GM23338 (cell line): ENCODE data around the gene RNF114. TPM values are rescaled to one million over a fixed set of nuclear protein-coding genes. Genes with fewer than 3 reads are reported as not detected.

Experiments used
- ATAC-seq: fragments of 200-7000 bp; cut with Tn5 transposase; 3 replicates; pipeline ENCODE4 v1.9.1; 2020
- DNase-seq: peaks from one replicate; pipeline ENCODE4 v3.0.0-alpha.2; 2015; ENCODE audit warnings: low spot score
- H2AFZ ChIP-seq: fragments of 200-600 bp; sonication (generic); 2 replicates; pipeline ENCODE4 v1.8.0; 2016; ENCODE audit warnings: antibody characterized with exemption, mild to moderate bottlenecking, moderate library complexity
- H3F3A ChIP-seq: fragments of 200-600 bp; sonication (generic); replicated peaks from 2 replicates; pipeline ENCODE4 v1.8.0; 2017; ENCODE audit warnings: antibody characterized with exemption, mixed run types, low read depth
- H3K27ac ChIP-seq: fragments of 200-600 bp; sonication (generic); 2 replicates; pipeline ENCODE4 v1.6.1; 2016; ENCODE audit warnings: low read depth
- H3K27me3 ChIP-seq: fragments of 200-600 bp; sonication (generic); 2 replicates; pipeline ENCODE4 v1.8.0; 2016; ENCODE audit warnings: mild to moderate bottlenecking, mixed run types, moderate library complexity; ENCODE audit not compliant: insufficient read depth
- H3K36me3 ChIP-seq: fragments of 200-600 bp; sonication (generic); 2 replicates; pipeline ENCODE4 v1.8.0; 2016; ENCODE audit warnings: mild to moderate bottlenecking; ENCODE audit not compliant: insufficient read depth
- H3K4me1 ChIP-seq: fragments of 200-600 bp; sonication (generic); 2 replicates; pipeline ENCODE4 v1.8.0; 2016; ENCODE audit warnings: mild to moderate bottlenecking, moderate library complexity; ENCODE audit not compliant: insufficient read depth
- H3K4me2 ChIP-seq: fragments of 200-600 bp; sonication (generic); 2 replicates; pipeline ENCODE4 v1.7.1; 2017; ENCODE audit warnings: mixed run types
- H3K4me3 ChIP-seq: fragments of 200-600 bp; sonication (generic); 2 replicates; pipeline ENCODE4 v1.6.1; 2016; ENCODE audit warnings: mixed run types
- H3K79me2 ChIP-seq: fragments of 200-600 bp; sonication (generic); replicated peaks from 2 replicates; pipeline ENCODE4 v1.8.0; 2017; ENCODE audit warnings: mild to moderate bottlenecking; ENCODE audit not compliant: insufficient read depth
- H3K9me2 ChIP-seq: fragments of 200-600 bp; sonication (generic); 2 replicates; pipeline ENCODE4 v1.8.0; 2017; ENCODE audit not compliant: insufficient read depth
- H4K20me1 ChIP-seq: fragments of 200-600 bp; sonication (generic); replicated peaks from 2 replicates; pipeline ENCODE4 v1.8.0; 2017; ENCODE audit warnings: mild to moderate bottlenecking; ENCODE audit not compliant: insufficient read depth
- H3K27ac Mint-ChIP-seq: 2 replicates; pipeline ENCODE4 v1.8.0; 2020; ENCODE audit warnings: inconsistent platforms, mild to moderate bottlenecking, moderate library complexity, mixed read lengths
- H3K27me3 Mint-ChIP-seq: 3 replicates; pipeline ENCODE4 v1.8.0; 2022; ENCODE audit warnings: low read depth, mild to moderate bottlenecking, moderate library complexity, mixed read lengths, inconsistent platforms; ENCODE audit not compliant: insufficient read depth, poor library complexity
- H3K36me3 Mint-ChIP-seq: 3 replicates; pipeline ENCODE4 v1.8.0; 2021; ENCODE audit warnings: low read depth, mild to moderate bottlenecking, inconsistent platforms, moderate library complexity, mixed read lengths
- H3K4me1 Mint-ChIP-seq: 3 replicates; pipeline ENCODE4 v1.8.0; 2020; ENCODE audit warnings: mild to moderate bottlenecking, inconsistent platforms, mixed read lengths
- H3K4me3 Mint-ChIP-seq: 3 replicates; pipeline ENCODE4 v1.8.0; 2021; ENCODE audit warnings: moderate library complexity, mild to moderate bottlenecking, inconsistent platforms, mixed read lengths
- H3K9me3 Mint-ChIP-seq: 3 replicates; pipeline ENCODE4 v1.8.0; 2020; ENCODE audit warnings: moderate library complexity, mild to moderate bottlenecking, inconsistent platforms, mixed read lengths
- CREB1 ChIP-seq: fragments of 250-450 bp; sonication (Bioruptor Pico); IDR thresholded peaks from 2 replicates; pipeline ENCODE4 v1.5.0; 2020; ENCODE audit warnings: low read depth, mild to moderate bottlenecking, moderate library complexity
- CTCF ChIP-seq, 2 experiments: fragments of 200-600 bp in 1 of 2; sonication (generic) in 1 of 2; conservative IDR thresholded peaks; 2 replicates each; pipeline versions ENCODE4 v1.5.1 to v1.6.1; 2016 to 2017; ENCODE audit warnings: antibody characterized with exemption in 2 of 2, low read depth in 2 of 2, mild to moderate bottlenecking in 2 of 2, moderate library complexity in 1 of 2
- EZH2 ChIP-seq: fragments of 200-600 bp; sonication (generic); IDR thresholded peaks from one replicate; pipeline ENCODE4 v1.8.0; 2017; ENCODE audit warnings: antibody characterized with exemption, mild to moderate bottlenecking, low read depth; ENCODE audit not compliant: unreplicated experiment
- EZH2phosphoT487 ChIP-seq: fragments of 200-600 bp; sonication (generic); IDR thresholded peaks from one replicate; pipeline ENCODE4 v1.8.1; 2018; ENCODE audit warnings: antibody characterized with exemption; ENCODE audit not compliant: unreplicated experiment
- JUNB ChIP-seq: IDR thresholded peaks from one replicate; pipeline ENCODE4 v1.6.1; 2016; ENCODE audit warnings: antibody characterized with exemption; ENCODE audit not compliant: unreplicated experiment
- NANOG ChIP-seq: IDR thresholded peaks from 2 replicates; pipeline ENCODE4 v1.6.1; 2016; ENCODE audit warnings: antibody characterized with exemption, borderline replicate concordance
- POLR2AphosphoS5 ChIP-seq: IDR thresholded peaks from 2 replicates; pipeline ENCODE4 v1.6.1; 2016; ENCODE audit warnings: antibody characterized with exemption, low read depth
- REST ChIP-seq: IDR thresholded peaks from one replicate; pipeline ENCODE4 v1.6.1; 2018; ENCODE audit warnings: antibody characterized with exemption; ENCODE audit not compliant: unreplicated experiment
- STAT1 ChIP-seq: IDR thresholded peaks from one replicate; pipeline ENCODE4 v1.6.1; 2016; ENCODE audit warnings: antibody characterized with exemption; ENCODE audit not compliant: unreplicated experiment
- ZNF114 ChIP-seq: fragments of 250-450 bp; sonication (Bioruptor Pico); IDR thresholded peaks from 2 replicates; pipeline ENCODE4 v1.5.0; 2020; ENCODE audit warnings: mild to moderate bottlenecking, moderate library complexity
- ZNF331 ChIP-seq: fragments of 250-450 bp; sonication (Bioruptor Pico); IDR thresholded peaks from 2 replicates; pipeline ENCODE4 v1.5.0; 2020; ENCODE audit warnings: low read depth, mild to moderate bottlenecking, moderate library complexity
- polyA plus RNA-seq: library from polyadenylated mRNA; unstranded; fragments of >200 nt; fragmentation: Nextera tagmentation; extraction: Ambion mirVana; gene quantifications from 2 replicates; pipeline ENCODE4 v1.2.1, GENCODE V29; 2016
- total RNA-seq: library from RNA; depleted of rRNA; stranded (reverse); fragments of >200 nt; shearing (Covaris generic); gene quantifications from 2 replicates; pipeline ENCODE4 v1.2.3, GENCODE V29; 2014
- TF ChIP-seq, protein P1 (sequence below): IDR thresholded peaks from 2 replicates; pipeline ENCODE4 v1.6.1; 2016; ENCODE audit warnings: antibody characterized with exemption
- TF ChIP-seq, protein P2 (sequence below): fragments of 250-450 bp; sonication (Bioruptor Pico); IDR thresholded peaks from 2 replicates; pipeline ENCODE4 v1.5.0; 2020; ENCODE audit warnings: mild to moderate bottlenecking, moderate library complexity

The RNF114 gene
- total and polyA plus RNA-seq, 2 experiments from 2014 or later: 155 to 279 TPM

DNA sequence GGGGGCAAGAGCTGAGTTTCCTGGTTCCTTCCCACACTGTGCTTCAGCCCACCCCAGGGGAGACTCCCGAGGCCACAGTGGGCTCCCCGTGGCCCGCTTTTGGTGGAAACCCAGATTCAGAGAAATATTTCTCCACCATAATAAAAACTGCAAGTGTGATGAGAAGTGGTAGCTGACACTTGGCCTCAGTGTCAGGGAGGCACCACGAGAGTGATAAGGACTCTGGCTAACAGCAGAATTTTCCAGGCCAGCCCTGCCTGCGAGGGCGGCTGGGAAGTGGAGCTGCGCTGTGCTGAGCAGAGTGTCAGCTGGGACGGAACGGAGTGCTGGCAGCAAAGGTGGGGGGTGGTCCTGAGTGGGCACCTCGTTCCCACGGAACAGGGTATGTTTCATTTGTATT lies 43.4 kb upstream of the RNF114 start:
- ATAC-seq (no peak), DNase-seq (no peak)
- Mint-ChIP-seq H3K4me1 (peaks cover 36% of the 10 kb centered on the region), H3K36me3 (0 out of 3 replicates have a peak, but pooled peaks cover 2% of the 10 kb centered on the region), H3K4me3 (no peak overlapping the region), H3K27me3 (peaks cover 17% of the 10 kb centered on the region), H3K27ac (peak overlapping the region; percentile 68; the same call in 1 of the 2 replicates), H3K9me3 (no peaks in the 10 kb centered on the region)
- H3K27ac ChIP-seq: no peak overlapping the region
- H2AFZ ChIP-seq: no peak overlapping the region
- no peak overlapping the region for H3K4me3 ChIP-seq
- no peaks in the 10 kb centered on the region for H3K36me3 ChIP-seq
- H3F3A ChIP-seq: no peaks in the 10 kb centered on the region
- peaks cover 10% of the 10 kb centered on the region for H3K4me1 ChIP-seq
- no peak overlapping the region for H3K4me2 ChIP-seq
- H4K20me1 ChIP-seq: no peaks in the 10 kb centered on the region
- H3K9me2 ChIP-seq: no peaks in the 10 kb centered on the region
- H3K79me2 ChIP-seq: no peaks in the 10 kb centered on the region
- H3K27me3 ChIP-seq: no peaks in the 10 kb centered on the region
- TF ChIP-seq CTCF (conservative IDR thresholded peaks at IDR 0.05; ENCODE audit: low read depth in 2 of 2): no peak
- no peak for TF ChIP-seq REST
- no peak for TF ChIP-seq CREB1 (CRISPR knock-in tag)
- no peak for TF ChIP-seq STAT1
- no peak for TF ChIP-seq NANOG
- TF ChIP-seq, protein P1, sequence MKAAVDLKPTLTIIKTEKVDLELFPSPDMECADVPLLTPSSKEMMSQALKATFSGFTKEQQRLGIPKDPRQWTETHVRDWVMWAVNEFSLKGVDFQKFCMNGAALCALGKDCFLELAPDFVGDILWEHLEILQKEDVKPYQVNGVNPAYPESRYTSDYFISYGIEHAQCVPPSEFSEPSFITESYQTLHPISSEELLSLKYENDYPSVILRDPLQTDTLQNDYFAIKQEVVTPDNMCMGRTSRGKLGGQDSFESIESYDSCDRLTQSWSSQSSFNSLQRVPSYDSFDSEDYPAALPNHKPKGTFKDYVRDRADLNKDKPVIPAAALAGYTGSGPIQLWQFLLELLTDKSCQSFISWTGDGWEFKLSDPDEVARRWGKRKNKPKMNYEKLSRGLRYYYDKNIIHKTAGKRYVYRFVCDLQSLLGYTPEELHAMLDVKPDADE: no peak
- TF ChIP-seq JUNB: no peak
- TF ChIP-seq, protein P2, sequence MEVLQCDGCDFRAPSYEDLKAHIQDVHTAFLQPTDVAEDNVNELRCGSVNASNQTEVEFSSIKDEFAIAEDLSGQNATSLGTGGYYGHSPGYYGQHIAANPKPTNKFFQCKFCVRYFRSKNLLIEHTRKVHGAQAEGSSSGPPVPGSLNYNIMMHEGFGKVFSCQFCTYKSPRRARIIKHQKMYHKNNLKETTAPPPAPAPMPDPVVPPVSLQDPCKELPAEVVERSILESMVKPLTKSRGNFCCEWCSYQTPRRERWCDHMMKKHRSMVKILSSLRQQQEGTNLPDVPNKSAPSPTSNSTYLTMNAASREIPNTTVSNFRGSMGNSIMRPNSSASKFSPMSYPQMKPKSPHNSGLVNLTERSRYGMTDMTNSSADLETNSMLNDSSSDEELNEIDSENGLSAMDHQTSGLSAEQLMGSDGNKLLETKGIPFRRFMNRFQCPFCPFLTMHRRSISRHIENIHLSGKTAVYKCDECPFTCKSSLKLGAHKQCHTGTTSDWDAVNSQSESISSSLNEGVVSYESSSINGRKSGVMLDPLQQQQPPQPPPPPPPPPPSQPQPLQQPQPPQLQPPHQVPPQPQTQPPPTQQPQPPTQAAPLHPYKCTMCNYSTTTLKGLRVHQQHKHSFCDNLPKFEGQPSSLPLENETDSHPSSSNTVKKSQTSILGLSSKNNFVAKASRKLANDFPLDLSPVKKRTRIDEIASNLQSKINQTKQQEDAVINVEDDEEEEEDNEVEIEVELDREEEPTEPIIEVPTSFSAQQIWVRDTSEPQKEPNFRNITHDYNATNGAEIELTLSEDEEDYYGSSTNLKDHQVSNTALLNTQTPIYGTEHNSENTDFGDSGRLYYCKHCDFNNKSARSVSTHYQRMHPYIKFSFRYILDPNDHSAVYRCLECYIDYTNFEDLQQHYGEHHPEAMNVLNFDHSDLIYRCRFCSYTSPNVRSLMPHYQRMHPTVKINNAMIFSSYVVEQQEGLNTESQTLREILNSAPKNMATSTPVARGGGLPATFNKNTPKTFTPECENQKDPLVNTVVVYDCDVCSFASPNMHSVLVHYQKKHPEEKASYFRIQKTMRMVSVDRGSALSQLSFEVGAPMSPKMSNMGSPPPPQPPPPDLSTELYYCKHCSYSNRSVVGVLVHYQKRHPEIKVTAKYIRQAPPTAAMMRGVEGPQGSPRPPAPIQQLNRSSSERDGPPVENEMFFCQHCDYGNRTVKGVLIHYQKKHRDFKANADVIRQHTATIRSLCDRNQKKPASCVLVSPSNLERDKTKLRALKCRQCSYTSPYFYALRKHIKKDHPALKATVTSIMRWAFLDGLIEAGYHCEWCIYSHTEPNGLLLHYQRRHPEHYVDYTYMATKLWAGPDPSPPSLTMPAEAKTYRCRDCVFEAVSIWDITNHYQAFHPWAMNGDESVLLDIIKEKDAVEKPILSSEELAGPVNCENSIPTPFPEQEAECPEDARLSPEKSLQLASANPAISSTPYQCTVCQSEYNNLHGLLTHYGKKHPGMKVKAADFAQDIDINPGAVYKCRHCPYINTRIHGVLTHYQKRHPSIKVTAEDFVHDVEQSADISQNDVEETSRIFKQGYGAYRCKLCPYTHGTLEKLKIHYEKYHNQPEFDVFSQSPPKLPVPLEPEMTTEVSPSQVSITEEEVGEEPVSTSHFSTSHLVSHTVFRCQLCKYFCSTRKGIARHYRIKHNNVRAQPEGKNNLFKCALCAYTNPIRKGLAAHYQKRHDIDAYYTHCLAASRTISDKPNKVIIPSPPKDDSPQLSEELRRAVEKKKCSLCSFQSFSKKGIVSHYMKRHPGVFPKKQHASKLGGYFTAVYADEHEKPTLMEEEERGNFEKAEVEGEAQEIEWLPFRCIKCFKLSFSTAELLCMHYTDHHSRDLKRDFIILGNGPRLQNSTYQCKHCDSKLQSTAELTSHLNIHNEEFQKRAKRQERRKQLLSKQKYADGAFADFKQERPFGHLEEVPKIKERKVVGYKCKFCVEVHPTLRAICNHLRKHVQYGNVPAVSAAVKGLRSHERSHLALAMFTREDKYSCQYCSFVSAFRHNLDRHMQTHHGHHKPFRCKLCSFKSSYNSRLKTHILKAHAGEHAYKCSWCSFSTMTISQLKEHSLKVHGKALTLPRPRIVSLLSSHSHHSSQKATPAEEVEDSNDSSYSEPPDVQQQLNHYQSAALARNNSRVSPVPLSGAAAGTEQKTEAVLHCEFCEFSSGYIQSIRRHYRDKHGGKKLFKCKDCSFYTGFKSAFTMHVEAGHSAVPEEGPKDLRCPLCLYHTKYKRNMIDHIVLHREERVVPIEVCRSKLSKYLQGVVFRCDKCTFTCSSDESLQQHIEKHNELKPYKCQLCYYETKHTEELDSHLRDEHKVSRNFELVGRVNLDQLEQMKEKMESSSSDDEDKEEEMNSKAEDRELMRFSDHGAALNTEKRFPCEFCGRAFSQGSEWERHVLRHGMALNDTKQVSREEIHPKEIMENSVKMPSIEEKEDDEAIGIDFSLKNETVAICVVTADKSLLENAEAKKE (CRISPR knock-in tag): no peak
- no peak for TF ChIP-seq POLR2AphosphoS5
- no peak for TF ChIP-seq EZH2phosphoT487
- TF ChIP-seq ZNF114 (CRISPR knock-in tag): no peak
- no peak for TF ChIP-seq EZH2
- TF ChIP-seq ZNF331 (CRISPR knock-in tag): no peak
